ENCODE data around the gene DDX1.
"Not testable (repeated sequence)": the region's sequence is repeated elsewhere in the genome, so short reads cannot be mapped to it uniquely, and the experiment has no call there.

DDX1 gene

DNA sequence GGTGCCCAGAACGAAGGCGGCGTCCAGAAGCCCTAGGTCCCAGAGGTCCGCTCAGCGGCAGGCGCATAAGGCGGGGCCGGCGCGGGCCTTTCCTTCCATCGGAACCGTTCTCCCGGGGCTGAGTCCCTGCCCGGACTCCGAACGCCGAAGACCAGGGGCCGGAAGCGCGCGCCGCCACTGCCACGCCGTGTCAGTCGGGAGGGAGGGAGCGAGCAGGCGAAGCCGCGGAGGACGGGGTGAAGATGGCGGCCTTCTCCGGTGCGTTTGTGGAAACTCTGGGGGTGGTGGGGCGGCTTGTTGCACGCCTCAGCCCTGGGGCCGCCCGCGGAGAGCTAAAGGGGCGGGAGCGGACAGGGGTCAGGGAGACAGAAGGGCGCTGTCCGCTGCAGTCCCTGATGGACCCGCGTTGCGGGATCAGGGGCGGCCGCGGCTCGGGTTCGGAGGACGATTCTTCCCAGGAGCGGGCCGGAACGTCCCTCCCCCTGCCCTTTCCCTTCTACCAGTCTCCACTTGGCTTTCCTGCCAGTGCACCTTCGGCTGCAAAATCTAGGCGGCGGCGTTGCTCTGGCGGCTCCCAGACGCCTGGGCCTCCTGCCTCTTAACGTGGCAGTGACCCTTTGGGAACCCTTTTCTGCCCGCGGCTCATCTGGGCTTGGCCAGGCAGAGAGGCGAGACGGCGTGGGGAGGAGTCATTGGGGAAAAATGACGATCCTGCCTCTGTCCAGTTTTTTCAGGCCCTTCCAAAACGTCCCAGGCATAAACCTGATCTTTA lies at the start of gene DDX1:
Gene DDX1, plus strand, starts transcription at position 177 of the 772 bp plus-strand sequence. Its CDS starts 66 bp downstream, at position 243.
- peak; percentile 80 for DNase-seq

- DNase-seq = not testable (repeated sequence)
Observed at GRCh38 chr2:15542269-15542668, 49.4 kb upstream of the DDX1 start.

DNA sequence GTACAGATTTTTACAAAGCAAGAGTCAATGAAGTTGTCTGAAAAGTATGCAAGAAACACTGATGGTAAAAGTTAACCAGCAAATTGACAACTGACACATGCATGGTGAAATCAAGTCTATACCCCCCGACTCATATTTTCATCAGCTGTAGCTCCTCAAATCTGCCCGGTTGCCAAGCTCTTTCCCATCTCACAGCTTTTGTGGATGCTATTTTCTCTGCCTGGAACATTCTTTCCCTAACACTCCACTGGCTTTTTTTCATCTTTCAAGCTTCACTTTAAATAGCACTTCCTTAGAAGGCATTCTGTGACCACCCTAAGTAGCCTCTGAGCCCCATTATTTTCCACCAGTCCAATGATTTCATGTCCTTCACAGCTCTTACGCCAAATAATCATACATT lies 48.6 kb upstream of the DDX1 start:
- no peak for DNase-seq

DNA sequence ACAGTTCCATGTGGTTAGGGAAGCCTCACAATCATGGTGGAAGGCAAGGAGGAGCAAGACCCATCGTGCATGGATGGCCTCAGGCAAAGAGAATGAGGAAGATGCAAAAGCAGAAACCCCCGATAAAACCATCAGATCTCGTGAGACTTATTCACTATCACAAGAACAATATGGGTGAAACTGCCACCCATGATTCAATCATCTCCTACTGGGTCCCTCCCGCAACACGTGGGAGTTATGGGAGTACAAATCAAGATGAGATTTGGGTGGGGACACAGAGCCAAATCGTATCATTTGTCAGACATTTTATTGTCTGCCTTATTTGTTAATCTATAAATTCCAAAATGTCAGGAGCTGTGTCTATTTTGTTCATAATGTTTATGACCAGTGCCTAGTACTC lies 48.1 kb upstream of the DDX1 start:
- DNase-seq = no peak

GRCh38 chr2:15544227-15544626 lies 47.4 kb upstream of the DDX1 start:
- DNase-seq = no peak

DNA sequence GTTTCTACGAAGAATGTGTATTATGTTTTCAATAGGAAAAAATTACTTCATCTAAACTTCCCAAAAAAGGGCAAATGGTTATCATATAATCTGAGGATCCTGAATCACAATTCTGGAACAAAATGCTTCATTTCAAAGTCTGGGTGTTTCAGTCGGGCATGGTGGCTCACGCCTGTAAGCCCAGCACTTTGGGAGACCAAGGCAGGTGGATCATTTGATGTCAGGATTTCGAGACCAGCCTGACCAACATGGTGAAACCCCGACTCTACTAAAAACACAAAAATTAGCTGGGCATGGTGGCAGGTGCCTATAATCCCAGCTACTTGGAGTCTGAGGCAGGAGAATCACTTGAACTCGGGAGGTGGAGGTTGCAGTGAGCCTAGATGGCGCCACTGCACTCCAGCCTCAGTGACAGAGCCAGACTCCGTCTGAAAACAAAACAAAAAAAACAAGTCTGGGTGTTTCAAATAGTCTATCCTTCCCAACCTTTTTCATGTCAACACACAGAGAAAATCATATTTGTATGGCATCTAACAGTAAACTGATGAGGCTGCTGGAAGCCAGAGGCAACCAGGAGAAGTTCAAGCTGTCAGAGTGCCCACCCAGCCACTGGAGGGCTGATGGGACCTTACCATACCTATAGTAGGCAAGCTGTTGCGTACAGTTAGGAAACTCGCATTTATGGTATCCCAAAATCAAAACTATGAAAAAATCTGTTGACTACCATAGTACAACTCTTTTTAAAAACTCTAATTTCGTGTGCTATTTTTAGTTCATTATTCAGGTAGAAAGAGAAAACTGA lies 45.2 kb upstream of the DDX1 start:
- DNase-seq = no peak

DNA sequence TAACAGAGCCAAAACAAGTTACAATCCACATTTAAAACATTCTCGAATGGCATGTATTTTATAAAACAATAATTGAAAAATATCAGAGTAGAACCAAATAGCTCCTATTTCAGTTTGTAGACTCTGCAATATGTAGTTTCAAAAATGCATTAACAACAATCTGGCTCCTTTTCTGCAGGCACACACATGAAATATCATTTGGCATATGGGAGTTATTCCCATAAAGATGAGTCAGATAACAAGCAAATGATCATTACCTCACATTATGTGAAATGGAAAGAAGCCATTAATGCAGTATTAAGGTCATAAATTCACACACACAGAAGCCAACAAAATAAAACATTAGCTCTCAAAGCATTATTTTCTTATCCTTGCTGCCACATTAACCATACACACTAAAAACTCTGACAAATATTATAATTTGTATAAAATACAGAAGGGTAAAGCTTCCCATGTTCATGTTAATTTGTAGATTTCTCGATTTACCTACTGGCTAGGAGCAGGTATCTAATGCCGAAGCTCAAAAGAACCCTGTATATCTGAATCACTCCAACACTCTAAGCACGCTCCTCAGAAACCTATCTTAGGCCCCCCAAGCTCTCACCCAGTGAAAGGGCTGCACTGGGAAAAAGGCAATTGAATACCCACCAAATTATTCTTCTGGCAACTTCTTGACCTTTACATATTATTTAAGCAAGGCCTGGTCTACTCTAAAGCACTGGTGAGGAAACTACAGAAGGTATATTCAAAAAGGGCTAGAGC lies 44.4 kb upstream of the DDX1 start:
- DNase-seq = no peak

GRCh38 chr2:15548974-15549373 lies 42.7 kb upstream of the DDX1 start:
- DNase-seq = no peak

DNA sequence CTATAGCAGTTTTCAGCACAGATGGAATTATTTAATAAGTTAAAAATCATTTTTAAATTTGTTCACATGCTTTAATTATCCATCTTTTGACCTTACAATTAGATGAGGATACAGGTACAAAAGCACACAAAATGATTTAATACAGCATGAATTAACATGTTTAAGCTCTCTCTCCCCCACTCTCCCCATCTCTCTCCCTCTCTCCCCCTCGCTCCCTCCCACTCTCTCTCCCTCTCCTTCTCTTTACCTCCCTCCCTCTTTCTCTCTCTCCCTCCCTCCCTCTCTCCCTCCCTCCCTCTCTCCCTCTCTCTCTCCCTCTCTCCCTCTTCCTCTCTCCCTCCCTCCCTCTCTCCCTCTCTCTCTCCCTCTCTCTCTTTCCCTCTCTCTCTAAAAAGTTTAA lies 38.1 kb upstream of the DDX1 start:
- DNase-seq = no peak

GRCh38 chr2:15553951-15554350 lies 37.7 kb upstream of the DDX1 start:
- DNase-seq = no peak

GRCh38 chr2:15554525-15555218 lies 37.0 kb upstream of the DDX1 start:
- no peak for DNase-seq

- DNase-seq = no peak
Observed at GRCh38 chr2:15555760-15556193, 35.9 kb upstream of the DDX1 start.

DNA sequence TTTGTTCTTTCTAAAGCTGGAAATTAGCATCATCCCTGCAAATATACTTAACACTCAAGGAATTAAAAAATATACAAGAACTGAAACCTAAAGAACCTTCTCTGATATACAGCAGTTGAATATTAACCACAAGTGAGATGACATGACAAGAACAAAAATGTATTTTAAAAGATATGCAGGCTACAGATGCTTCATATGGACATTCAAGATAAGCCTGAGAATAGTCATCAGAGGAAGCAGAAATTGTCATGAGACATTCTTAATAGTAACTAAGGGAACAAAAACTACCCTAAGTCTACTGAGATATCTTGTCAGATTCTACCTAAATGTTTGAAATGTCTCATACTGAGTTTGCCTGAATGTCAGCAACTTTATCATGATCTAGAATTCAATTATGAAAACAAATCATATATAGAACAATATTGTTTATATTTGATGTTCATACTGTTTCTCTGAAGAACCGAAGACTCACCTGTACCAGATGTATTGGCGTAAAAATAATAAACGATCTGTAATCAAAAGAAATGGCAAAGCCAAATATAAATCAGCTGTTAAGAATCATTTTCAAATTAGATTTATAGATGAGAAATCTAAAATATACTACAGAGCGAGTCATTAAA lies 35.2 kb upstream of the DDX1 start:
- DNase-seq = no peak

DNA sequence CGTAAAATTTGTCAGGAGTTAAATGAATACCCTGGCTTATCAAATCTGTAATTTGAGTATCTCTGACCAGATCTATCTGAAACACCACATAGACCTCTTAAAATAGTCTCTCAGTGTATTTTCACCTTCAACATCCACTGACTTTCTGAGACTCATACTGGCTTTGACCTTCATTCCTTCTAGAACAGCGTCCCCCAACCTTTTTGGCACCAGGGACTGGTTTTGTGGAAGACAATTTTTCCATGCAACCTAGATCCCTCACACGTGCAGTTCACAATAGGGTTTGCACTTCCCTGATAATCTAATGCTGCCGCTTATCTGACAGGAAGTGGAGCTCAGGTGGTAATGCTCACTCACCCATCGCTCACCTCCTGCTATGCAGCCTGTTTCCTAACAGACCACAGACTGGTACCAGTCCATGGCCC lies 33.8 kb upstream of the DDX1 start:
- peak; percentile 78 for DNase-seq

GRCh38 chr2:15559379-15560139 lies 32.1 kb upstream of the DDX1 start:
- no peak for DNase-seq

- DNase-seq = peak; percentile 59
Observed at GRCh38 chr2:15560140-15560987, 31.3 kb upstream of the DDX1 start.

DNA sequence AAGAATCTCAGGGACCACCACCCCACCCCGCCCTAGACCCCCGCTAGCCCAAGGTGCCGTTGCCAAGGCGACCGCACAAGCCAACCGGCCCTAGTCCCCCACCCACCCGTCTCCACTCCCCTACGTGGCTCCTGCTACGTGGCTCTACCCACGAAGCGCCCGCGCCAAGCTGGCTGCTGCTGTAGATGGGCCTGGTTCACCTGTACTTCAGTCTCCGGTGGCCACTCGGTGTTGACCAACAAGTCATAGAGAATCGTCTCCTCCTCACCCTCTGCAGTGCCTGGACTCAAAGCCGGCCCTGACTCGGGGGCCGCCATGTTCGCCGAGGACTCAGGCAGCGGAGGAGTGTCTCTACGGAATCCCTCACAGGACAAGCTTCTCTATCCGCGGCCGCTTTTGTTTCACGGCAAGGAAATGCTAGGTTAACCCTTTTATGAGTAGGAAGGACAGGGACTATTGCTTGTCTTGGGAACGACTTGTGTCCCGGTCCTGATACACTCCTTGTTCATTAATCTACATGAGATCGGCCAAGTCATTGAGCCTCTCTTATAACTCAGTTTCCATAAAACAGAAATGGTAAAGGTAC lies 30.6 kb upstream of the DDX1 start, which contains the start of gene NBAS:
Gene NBAS, minus strand, starts transcription at position 347 of the 586 bp plus-strand sequence. Its CDS starts 30 bp downstream, at position 317.
- DNase-seq = peak; percentile 88

- DNase-seq = peak; percentile 42
Observed at GRCh38 chr2:15561574-15562344, 29.9 kb upstream of the DDX1 start.

Data from NCI-H146 (cell line).